WTC11 (cell line): ENCODE data around the gene TAF11L6. TPM values are rescaled to one million over a fixed set of nuclear protein-coding genes. Genes with fewer than 3 reads are reported as not detected.
"Not testable (repeated sequence)": the region's sequence is repeated elsewhere in the genome, so short reads cannot be mapped to it uniquely, and the experiment has no call there.

Experiments used
- ATAC-seq: fragments of 200-7000 bp; cut with Tn5 transposase; 2 replicates; pipeline ENCODE4 v1.10.0; 2021; ENCODE audit warnings: mild to moderate bottlenecking, moderate library complexity
- CTCF ChIA-PET: fragments of 300-600 bp; sonication (Branson Sonifier 250); formaldehyde crosslinking; loops from one replicate; lab custom pipeline; 2021; ENCODE audit warnings: antibody characterized with exemption; lab: Charles Lee
- POLR2A ChIA-PET: fragments of 350-600 bp; sonication (Branson Sonifier 250); formaldehyde crosslinking; loops from one replicate; lab custom pipeline; 2021; ENCODE audit warnings: antibody characterized with exemption; lab: Charles Lee
- DNase-seq: peaks from one replicate; pipeline ENCODE4 v3.0.0; 2021; ENCODE audit warnings: low spot score
- H3K27ac Mint-ChIP-seq: 2 replicates; pipeline ENCODE4 v1.8.0; 2021; ENCODE audit warnings: mixed read lengths
- H3K27me3 Mint-ChIP-seq: 2 replicates; pipeline ENCODE4 v1.8.0; 2021; ENCODE audit warnings: low read depth, mild to moderate bottlenecking, moderate library complexity, mixed read lengths
- H3K36me3 Mint-ChIP-seq: 2 replicates; pipeline ENCODE4 v1.8.0; 2021; ENCODE audit warnings: mixed read lengths
- H3K4me1 Mint-ChIP-seq: 2 replicates; pipeline ENCODE4 v1.8.0; 2022; ENCODE audit warnings: mixed read lengths
- H3K4me3 Mint-ChIP-seq: 2 replicates; pipeline ENCODE4 v1.8.0; 2021; ENCODE audit warnings: mild to moderate bottlenecking, moderate library complexity, mixed read lengths
- H3K9me3 Mint-ChIP-seq: 2 replicates; pipeline ENCODE4 v1.8.0; 2021; ENCODE audit warnings: mixed read lengths
- ETV6 ChIP-seq: sonication (generic); formaldehyde crosslinking; IDR thresholded peaks from 2 replicates; pipeline ENCODE4 v1.8.1; 2022; ENCODE audit warnings: mild to moderate bottlenecking, missing genetic modification reagents
- FOXP1 ChIP-seq: sonication (generic); formaldehyde crosslinking; IDR thresholded peaks from 2 replicates; pipeline ENCODE4 v1.8.0; 2022; ENCODE audit warnings: missing genetic modification reagents, mild to moderate bottlenecking, moderate library complexity, borderline replicate concordance
- GABPB1 ChIP-seq: sonication (generic); formaldehyde crosslinking; IDR thresholded peaks from 2 replicates; pipeline ENCODE4 v1.8.1; 2023; ENCODE audit warnings: mild to moderate bottlenecking, missing genetic modification reagents
- GRHL2 ChIP-seq: fragments of 250-450 bp; sonication (Bioruptor Pico); IDR thresholded peaks from 2 replicates; pipeline ENCODE4 v1.8.0; 2022; ENCODE audit warnings: mild to moderate bottlenecking, moderate library complexity; ENCODE audit not compliant: insufficient replicate concordance, severe bottlenecking
- JUN ChIP-seq: sonication (generic); formaldehyde crosslinking; IDR thresholded peaks from 2 replicates; pipeline ENCODE4 v1.8.0; 2023; ENCODE audit warnings: mild to moderate bottlenecking, missing genetic modification reagents
- NR1H2 ChIP-seq: sonication (generic); formaldehyde crosslinking; IDR thresholded peaks from 2 replicates; pipeline ENCODE4 v1.9.0; 2021; ENCODE audit warnings: mild to moderate bottlenecking, moderate library complexity, missing genetic modification reagents
- ZNF263 ChIP-seq: sonication (generic); formaldehyde crosslinking; IDR thresholded peaks from 2 replicates; pipeline ENCODE4 v1.8.1; 2022; ENCODE audit warnings: low read depth, mild to moderate bottlenecking, moderate library complexity, missing genetic modification reagents
- total RNA-seq: library from RNA; stranded (reverse); gene quantifications from 3 replicates; pipeline ENCODE4 v1.2.3, GENCODE V29; 2021
- TF ChIP-seq, protein P1 (sequence below): sonication (generic); formaldehyde crosslinking; IDR thresholded peaks from 2 replicates; pipeline ENCODE4 v1.8.1; 2022; ENCODE audit warnings: low read depth, mild to moderate bottlenecking, moderate library complexity, missing genetic modification reagents, borderline replicate concordance
- TF ChIP-seq, protein P2 (sequence below): sonication (generic); formaldehyde crosslinking; IDR thresholded peaks from 2 replicates; pipeline ENCODE4 v1.8.1; 2022; ENCODE audit warnings: missing genetic modification reagents, borderline replicate concordance
- TF ChIP-seq, protein P3 (sequence below): sonication (generic); formaldehyde crosslinking; IDR thresholded peaks from 2 replicates; pipeline ENCODE4 v1.8.0; 2022; ENCODE audit warnings: mild to moderate bottlenecking, missing genetic modification reagents

Gene TAF11L6
- total RNA-seq, 1 experiment from 2014 or later = not detected

DNA sequence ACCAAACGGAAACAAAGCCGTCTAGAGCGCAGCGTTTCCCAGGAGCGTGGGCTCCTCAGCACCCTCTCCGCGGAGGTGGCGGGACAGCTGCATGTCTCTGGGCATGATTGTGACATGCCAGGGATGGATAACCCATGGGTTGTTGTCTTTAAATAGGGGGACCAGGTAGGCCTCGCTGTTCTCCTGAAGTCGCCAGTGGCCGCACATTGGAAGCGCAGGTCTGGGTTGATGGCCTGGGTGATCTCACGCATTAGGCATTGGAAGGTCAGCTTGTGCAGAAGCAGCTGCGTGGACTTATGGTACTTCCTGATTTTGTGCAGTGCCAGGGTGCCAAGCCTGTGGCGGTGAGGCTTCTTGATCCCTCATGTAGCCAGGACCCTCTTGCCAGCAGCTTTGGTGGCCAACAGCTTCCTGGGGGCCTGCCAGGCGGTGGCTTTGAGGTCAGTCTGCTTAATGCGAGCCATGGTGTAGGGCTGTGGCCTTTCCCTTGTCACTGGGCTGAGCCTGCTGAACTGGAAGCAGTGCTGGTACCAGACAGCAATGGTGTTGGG lies 16.6 kb upstream of the TAF11L6 start (continued):
- TF ChIP-seq, protein P1, sequence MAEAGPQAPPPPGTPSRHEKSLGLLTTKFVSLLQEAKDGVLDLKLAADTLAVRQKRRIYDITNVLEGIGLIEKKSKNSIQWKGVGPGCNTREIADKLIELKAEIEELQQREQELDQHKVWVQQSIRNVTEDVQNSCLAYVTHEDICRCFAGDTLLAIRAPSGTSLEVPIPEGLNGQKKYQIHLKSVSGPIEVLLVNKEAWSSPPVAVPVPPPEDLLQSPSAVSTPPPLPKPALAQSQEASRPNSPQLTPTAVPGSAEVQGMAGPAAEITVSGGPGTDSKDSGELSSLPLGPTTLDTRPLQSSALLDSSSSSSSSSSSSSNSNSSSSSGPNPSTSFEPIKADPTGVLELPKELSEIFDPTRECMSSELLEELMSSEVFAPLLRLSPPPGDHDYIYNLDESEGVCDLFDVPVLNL (CRISPR knock-in tag) = no peak
- TF ChIP-seq ETV6 (CRISPR knock-in tag) = no peak
- no peak for TF ChIP-seq ZNF263
- TF ChIP-seq, protein P2, sequence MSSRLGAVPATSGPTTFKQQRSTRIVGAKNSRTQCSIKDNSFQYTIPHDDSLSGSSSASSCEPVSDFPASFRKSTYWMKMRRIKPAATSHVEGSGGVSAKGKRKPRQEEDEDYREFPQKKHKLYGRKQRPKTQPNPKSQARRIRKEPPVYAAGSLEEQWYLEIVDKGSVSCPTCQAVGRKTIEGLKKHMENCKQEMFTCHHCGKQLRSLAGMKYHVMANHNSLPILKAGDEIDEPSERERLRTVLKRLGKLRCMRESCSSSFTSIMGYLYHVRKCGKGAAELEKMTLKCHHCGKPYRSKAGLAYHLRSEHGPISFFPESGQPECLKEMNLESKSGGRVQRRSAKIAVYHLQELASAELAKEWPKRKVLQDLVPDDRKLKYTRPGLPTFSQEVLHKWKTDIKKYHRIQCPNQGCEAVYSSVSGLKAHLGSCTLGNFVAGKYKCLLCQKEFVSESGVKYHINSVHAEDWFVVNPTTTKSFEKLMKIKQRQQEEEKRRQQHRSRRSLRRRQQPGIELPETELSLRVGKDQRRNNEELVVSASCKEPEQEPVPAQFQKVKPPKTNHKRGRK (CRISPR knock-in tag) = no peak
- no peak for TF ChIP-seq NR1H2 (CRISPR knock-in tag)
- no peak for TF ChIP-seq FOXP1 (CRISPR knock-in tag)
- TF ChIP-seq GRHL2 (CRISPR knock-in tag) = no peak
- TF ChIP-seq GABPB1 (CRISPR knock-in tag) = no peak
- TF ChIP-seq JUN (CRISPR knock-in tag) = no peak
- TF ChIP-seq, protein P3, sequence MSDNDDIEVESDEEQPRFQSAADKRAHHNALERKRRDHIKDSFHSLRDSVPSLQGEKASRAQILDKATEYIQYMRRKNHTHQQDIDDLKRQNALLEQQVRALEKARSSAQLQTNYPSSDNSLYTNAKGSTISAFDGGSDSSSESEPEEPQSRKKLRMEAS (CRISPR knock-in tag) = no peak

DNA sequence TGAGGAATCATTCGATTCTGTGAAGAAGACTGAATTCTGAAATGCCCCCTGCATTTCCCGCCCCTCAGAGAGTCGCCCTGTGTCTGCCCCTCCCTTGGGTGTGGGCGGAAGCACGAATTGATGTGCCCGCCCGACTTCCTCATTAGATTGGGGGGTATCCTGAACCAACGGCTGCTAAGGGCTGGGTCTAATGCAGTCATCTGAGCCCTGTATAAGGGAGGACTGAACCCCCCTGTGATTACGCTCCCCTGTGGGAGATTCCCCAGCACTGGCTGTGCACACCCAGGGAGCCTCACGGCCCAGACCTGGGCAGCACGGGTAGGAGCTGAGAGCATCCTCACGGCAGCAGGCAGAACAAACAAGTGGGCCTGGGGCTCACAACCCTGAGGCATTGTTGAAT lies 10.9 kb upstream of the TAF11L6 start:
- H3K27me3 Mint-ChIP-seq, CTCF ChIA-PET, H3K4me3 Mint-ChIP-seq, H3K9me3 Mint-ChIP-seq, H3K36me3 Mint-ChIP-seq, H3K27ac Mint-ChIP-seq, H3K4me1 Mint-ChIP-seq, POLR2A ChIA-PET, ATAC-seq, DNase-seq: not testable (repeated sequence)

DNA sequence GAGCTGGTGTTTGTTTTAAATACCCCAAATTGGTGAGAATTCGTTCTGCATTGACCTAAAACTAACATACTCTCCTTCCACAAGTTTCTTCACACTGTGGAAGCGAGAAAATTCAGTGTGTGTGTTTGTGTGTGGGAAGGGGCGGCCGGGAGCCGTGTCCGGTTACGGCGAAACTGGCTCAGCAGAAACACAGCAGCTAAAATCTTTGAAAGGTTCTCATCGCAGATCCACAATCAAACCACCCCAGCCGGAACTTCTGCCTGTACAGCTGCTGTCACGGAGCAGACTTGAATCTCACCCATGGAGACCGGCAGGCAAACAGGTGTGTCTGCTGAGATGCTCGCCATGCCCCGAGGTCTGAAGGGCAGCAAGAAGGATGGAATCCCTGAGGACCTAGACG lies 10.4 kb upstream of the TAF11L6 start, which contains the start of gene TAF11L3:
Gene TAF11L3, plus strand, starts transcription at position 301 of the 400 bp plus-strand sequence.
- H3K4me3 Mint-ChIP-seq, H3K27me3 Mint-ChIP-seq, CTCF ChIA-PET, H3K4me1 Mint-ChIP-seq, H3K27ac Mint-ChIP-seq, ATAC-seq, DNase-seq, POLR2A ChIA-PET, H3K9me3 Mint-ChIP-seq, H3K36me3 Mint-ChIP-seq: not testable (repeated sequence)

DNA sequence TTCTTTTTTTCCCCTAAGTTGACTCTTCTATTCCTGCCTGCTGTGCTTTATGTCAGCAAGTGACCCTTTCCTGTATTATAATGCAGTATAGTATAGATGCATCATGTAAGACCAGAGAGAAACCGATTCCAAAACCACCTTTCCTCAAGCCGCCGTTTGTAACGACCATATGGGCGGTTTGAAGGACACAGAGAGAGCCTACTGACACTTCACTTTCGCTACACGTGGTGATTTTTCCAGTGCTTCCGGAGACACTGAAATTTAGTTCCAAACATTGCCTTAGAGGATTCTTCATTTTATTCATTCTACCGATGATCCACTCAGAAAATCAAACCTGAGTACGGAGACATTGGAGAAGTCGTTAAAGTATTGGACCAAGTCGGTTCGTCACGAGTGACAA lies 9.0 kb upstream of the TAF11L6 start:
- DNase-seq, ATAC-seq, H3K27me3 Mint-ChIP-seq, CTCF ChIA-PET, H3K36me3 Mint-ChIP-seq, POLR2A ChIA-PET, H3K4me3 Mint-ChIP-seq, H3K27ac Mint-ChIP-seq, H3K4me1 Mint-ChIP-seq, H3K9me3 Mint-ChIP-seq: not testable (repeated sequence)

DNA sequence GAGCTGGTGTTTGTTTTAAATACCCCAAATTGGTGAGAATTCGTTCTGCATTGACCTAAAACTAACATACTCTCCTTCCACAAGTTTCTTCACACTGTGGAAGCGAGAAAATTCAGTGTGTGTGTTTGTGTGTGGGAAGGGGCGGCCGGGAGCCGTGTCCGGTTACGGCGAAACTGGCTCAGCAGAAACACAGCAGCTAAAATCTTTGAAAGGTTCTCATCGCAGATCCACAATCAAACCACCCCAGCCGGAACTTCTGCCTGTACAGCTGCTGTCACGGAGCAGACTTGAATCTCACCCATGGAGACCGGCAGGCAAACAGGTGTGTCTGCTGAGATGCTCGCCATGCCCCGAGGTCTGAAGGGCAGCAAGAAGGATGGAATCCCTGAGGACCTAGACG lies 7.0 kb upstream of the TAF11L6 start, which contains the start of gene TAF11L4:
Gene TAF11L4, plus strand, starts transcription at position 301 of the 400 bp plus-strand sequence.
- H3K9me3 Mint-ChIP-seq, H3K36me3 Mint-ChIP-seq, H3K4me1 Mint-ChIP-seq, DNase-seq, H3K27ac Mint-ChIP-seq, H3K4me3 Mint-ChIP-seq, ATAC-seq, POLR2A ChIA-PET, H3K27me3 Mint-ChIP-seq, CTCF ChIA-PET: not testable (repeated sequence)

DNA sequence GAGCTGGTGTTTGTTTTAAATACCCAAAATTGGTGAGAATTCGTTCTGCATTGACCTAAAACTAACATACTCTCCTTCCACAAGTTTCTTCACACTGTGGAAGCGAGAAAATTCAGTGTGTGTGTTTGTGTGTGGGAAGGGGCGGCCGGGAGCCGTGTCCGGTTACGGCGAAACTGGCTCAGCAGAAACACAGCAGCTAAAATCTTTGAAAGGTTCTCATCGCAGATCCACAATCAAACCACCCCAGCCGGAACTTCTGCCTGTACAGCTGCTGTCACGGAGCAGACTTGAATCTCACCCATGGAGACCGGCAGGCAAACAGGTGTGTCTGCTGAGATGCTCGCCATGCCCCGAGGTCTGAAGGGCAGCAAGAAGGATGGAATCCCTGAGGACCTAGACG lies 3.5 kb upstream of the TAF11L6 start, which contains the start of gene TAF11L5:
Gene TAF11L5, plus strand, starts transcription at position 301 of the 400 bp plus-strand sequence.
- DNase-seq, POLR2A ChIA-PET, H3K27me3 Mint-ChIP-seq, H3K27ac Mint-ChIP-seq, H3K4me1 Mint-ChIP-seq, CTCF ChIA-PET, H3K36me3 Mint-ChIP-seq, H3K4me3 Mint-ChIP-seq, H3K9me3 Mint-ChIP-seq, ATAC-seq: not testable (repeated sequence)

DNA sequence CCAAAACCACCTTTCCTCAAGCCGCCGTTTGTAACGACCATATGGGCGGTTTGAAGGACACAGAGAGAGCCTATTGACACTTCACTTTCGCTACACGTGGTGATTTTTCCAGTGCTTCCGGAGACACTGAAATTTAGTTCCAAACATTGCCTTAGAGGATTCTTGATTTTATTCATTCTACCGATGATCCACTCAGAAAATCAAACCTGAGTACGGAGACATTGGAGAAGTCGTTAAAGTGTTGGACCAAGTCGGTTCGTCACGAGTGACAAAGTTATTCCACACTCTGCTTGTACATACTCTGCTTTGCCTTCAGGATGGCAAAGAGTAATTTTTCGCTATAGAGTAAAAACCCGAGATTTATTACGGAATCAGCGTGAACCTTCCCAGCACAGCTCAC lies 2.0 kb upstream of the TAF11L6 start:
- DNase-seq, POLR2A ChIA-PET, H3K9me3 Mint-ChIP-seq, CTCF ChIA-PET, ATAC-seq, H3K27me3 Mint-ChIP-seq, H3K27ac Mint-ChIP-seq, H3K36me3 Mint-ChIP-seq, H3K4me1 Mint-ChIP-seq, H3K4me3 Mint-ChIP-seq: not testable (repeated sequence)
